Gastroesophageal sphincter (tissue), 4 donors: ENCODE measurements around the gene SH2B2. TPM values are rescaled to one million over a fixed set of nuclear protein-coding genes. Genes with fewer than 3 reads are reported as not detected.

ENCODE experiments used
- ATAC-seq: fragments of 150-250 bp; one replicate; pipeline ENCODE4 v1.9.1; 2016; ENCODE audit warnings: mild to moderate bottlenecking, moderate library complexity
- H3K27ac ChIP-seq, 4 donors: fragments of 200-600 bp; sonication (generic) in 3 of 4; 1 replicate in 3 of 4; 2 replicates in 1 of 4; pipeline ENCODE4 v1.5.1; 2016 to 2019
- H3K27me3 ChIP-seq: fragments of 200-600 bp; sonication (generic); one replicate; pipeline ENCODE4 v1.5.1; 2019
- H3K36me3 ChIP-seq, 2 donors: fragments of 200-600 bp; sonication (generic); one replicate each; pipeline ENCODE4 v1.5.1; 2019; ENCODE audit warnings: control low read depth in 1 of 2
- H3K4me1 ChIP-seq, 3 donors: fragments of 200-600 bp; sonication (generic); 1 replicate in 2 of 3; 2 replicates in 1 of 3; pipeline ENCODE4 v1.5.1; 2016 to 2019; ENCODE audit warnings: control low read depth in 2 of 3
- H3K4me3 ChIP-seq, 2 donors: fragments of 200-600 bp; sonication (generic); one replicate each; pipeline ENCODE4 v1.5.1; 2019; ENCODE audit warnings: mild to moderate bottlenecking in 1 of 2, moderate library complexity in 1 of 2
- H3K9me3 ChIP-seq, 3 donors: fragments of 200-600 bp; sonication (generic); one replicate each; pipeline ENCODE4 v1.5.1; 2017 to 2019; ENCODE audit warnings: control low read depth in 2 of 3
- CTCF ChIP-seq, 4 experiments: fragments of 200-600 bp in 2 of 4; fragments of 450-650 bp in 2 of 4; sonication (generic) in 1 of 4; IDR thresholded peaks; one replicate each; pipeline ENCODE4 v1.5.1; 2017 to 2019; ENCODE audit warnings: antibody characterized with exemption in 4 of 4, mild to moderate bottlenecking in 2 of 4, moderate library complexity in 2 of 4
- EP300 ChIP-seq: sonication (generic); formaldehyde crosslinking; IDR thresholded peaks from one replicate; pipeline ENCODE4 v1.6.1; 2017; ENCODE audit warnings: antibody characterized with exemption, mild to moderate bottlenecking
- POLR2A ChIP-seq, 2 donors: fragments of 450-650 bp; IDR thresholded peaks; one replicate each; pipeline ENCODE4 v1.6.1; 2017; ENCODE audit warnings: antibody characterized with exemption in 2 of 2, mild to moderate bottlenecking in 2 of 2, moderate library complexity in 1 of 2
- POLR2AphosphoS5 ChIP-seq: sonication (generic); formaldehyde crosslinking; IDR thresholded peaks from one replicate; pipeline ENCODE4 v1.6.1; 2017; ENCODE audit warnings: antibody characterized with exemption
- WGBS, 2 donors: methylation state at CpG; one replicate each; pipeline ENCODE4 v1.1.5; 2018; ENCODE audit warnings: low coverage in 1 of 2; 5-methylcytosine and 5-hydroxymethylcytosine counted together
- total RNA-seq, 4 donors: library from RNA; depleted of rRNA; stranded (reverse); fragments of >200 nt; gene quantifications; one replicate each; pipeline ENCODE4 v1.1.0, GENCODE V29; 2016

Gene SH2B2
- total RNA-seq, 4 donors from 2014 or later, result 2.8 to 8.0 (median 3.8) TPM

DNA sequence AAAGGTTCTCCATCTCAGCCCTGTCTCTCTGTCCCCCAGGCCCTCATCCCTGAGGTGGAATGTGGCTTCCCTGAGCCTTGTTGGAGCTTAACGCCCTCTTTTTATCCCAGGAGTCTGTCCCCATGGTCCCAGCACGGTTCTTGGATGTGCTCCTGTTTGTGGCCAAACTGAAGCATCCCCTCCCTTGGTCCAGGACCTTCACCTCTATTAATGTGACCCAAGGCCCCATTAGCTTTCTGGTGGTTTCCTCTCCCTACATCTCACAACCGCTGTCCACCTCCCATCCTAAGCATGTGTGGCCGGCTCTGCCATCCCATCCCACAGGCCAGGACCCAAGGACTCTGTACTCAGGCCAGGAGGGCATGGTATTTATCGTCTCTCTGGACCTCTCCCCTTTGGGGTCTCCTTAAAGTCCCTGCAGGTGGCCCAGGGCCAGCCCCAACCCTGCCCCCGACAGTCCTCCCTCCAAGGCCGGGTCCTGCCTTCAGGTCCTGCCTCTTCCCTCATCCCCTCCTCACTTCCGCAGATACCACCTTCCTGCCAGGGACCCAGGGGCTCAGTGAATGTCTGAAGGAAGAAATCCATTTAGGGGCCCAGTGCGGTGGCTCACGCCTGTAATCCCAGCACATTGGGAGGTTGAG, 15.4 kb upstream of the SH2B2 start:
- H3K36me3 ChIP-seq, result peaks cover 0 to 5% of the 10 kb centered on the region in 2 donors
- no peak for TF ChIP-seq POLR2A (IDR thresholded peaks at IDR 0.05)
- TF ChIP-seq CTCF (IDR thresholded peaks at IDR 0.05), result no peak
- TF ChIP-seq POLR2AphosphoS5, result no peak
- TF ChIP-seq EP300, result no peak
- no peak for ATAC-seq
- H3K9me3 ChIP-seq, result no peaks in the 10 kb centered on the region
- H3K4me1 ChIP-seq, result peaks cover 0 to 9% (median 0%) of the 10 kb centered on the region in 3 donors
- H3K27ac ChIP-seq, result no peak overlapping the region
- no peak overlapping the region for H3K4me3 ChIP-seq
- WGBS, 2 donors, result 100% methylated on average over 3 of the region's 10 CpGs
- no peaks in the 10 kb centered on the region for H3K27me3 ChIP-seq

DNA sequence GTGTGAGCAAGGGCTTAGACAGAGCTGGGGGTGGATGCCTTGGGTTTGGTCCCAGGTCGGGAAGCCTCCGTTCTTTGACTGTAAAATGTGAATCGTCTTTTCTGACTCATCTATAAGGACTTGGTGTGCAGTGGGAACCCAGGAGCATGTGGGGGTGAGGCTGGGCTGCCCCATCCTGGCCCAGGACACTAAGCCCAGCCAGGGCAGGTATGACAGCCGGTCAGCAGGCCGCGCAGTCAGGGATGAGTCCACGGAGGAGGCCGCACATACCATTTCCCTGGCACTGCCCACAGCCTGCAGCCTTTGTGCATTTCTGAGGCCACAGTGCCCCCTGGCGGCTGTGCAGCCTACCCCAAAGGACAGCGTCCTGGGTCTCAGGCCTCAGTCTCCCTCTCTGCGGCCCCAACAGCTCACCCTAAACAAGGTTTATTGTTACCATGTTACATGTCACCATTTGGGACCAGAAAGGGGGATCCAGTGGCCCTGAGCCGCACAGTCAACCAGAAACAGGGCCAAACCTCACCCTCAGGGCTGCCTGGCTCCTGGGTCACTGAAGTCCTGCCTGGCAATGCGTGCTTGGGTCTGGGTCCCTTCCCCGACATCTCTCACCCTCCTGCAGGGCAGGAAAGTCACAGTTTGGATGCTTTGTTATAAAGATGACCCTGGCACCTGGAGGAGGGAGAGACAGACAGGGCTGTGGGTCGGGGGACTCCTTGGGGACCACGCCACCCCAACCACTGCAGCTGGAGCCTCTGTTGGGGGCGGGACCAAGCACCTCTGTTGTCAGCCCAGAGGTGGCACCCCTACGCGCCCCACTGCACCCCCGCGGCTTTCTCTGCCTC, 14.4 kb upstream of the SH2B2 start:
- ATAC-seq, result peak; percentile 83
- Histone ChIP-seq H3K4me3 (no peak overlapping the region), H3K27ac (no peak overlapping the region), H3K36me3 (peaks cover 0 to 5% of the 10 kb centered on the region in 2 donors), H3K4me1 (peaks cover 0 to 9% (median 0%) of the 10 kb centered on the region in 3 donors), H3K27me3 (no peaks in the 10 kb centered on the region), H3K9me3 (no peaks in the 10 kb centered on the region)
- TF ChIP-seq CTCF (IDR thresholded peaks at IDR 0.05) (peak in 3 of 4 experiments; percentile 86 to 90 (median 89)), EP300 (no peak)
- 21% methylated on average over 10 of the region's 21 CpGs; no CpG with 5 or more reads in 1 of the 2 donors for WGBS, 2 donors

- Histone ChIP-seq H3K4me3 (no peak overlapping the region), H3K27me3 (no peaks in the 10 kb centered on the region), H3K4me1 (peaks cover 0 to 9% (median 0%) of the 10 kb centered on the region in 3 donors), H3K27ac (no peak overlapping the region), H3K36me3 (peaks cover 0 to 5% of the 10 kb centered on the region in 2 donors), H3K9me3 (no peaks in the 10 kb centered on the region)
- WGBS, 2 donors, result 100% methylated on average over 2 of the region's 16 CpGs; no CpG with 5 or more reads in 1 of the 2 donors
- ATAC-seq, result no peak
- TF ChIP-seq CTCF (IDR thresholded peaks at IDR 0.05) (no peak), EP300 (no peak), POLR2A (IDR thresholded peaks at IDR 0.05) (no peak), POLR2AphosphoS5 (no peak)
Observed at GRCh38 chr7:102272917-102273748, 13.5 kb upstream of the SH2B2 start.

DNA sequence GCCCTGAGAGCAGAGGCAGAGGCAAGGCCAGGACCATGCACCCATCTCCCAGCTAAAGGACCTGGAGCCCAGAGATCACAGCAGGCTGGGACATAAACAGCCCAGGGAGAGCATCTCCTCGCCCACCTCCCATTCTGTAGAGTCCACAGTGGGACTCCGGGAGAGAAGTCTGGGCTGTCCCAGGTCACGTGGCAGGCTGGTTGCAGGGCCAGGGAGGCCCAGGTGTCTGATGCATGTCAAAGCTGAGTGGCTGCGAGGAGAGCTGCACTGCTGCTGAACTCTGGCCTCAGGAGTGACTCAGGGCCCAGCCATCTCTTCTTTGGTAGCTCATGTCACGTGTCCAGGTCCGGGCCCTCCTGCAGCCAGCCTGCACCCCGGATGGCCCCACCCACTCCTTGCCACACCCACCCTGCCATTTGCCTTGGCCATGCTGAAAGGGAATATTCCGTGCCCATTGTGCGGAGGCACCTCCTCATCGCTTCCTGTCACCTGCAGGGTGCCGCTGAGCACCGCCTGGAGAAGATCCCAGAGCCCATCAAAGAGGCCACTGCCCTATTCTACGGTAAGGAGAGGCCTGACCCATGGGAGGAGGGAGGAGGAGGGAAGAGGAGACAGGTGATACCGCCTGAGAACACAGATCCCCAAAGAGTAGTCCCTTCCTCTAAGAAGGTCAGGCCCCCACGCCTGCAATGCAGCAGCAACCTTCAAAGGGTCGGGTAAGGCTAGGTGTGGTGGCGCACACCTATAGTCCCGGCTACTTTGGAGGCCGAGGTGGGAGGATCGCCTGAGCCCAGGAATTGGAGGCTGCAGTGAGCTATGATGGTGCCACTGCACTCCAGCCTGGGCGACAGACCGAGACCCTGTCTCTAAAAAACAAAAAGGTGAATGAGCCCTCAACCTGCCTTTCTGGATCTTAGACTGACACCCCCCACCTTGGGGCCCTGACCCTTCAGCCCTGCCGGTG, 12.6 kb upstream of the SH2B2 start:
- TF ChIP-seq EP300 (no peak), CTCF (IDR thresholded peaks at IDR 0.05) (no peak), POLR2AphosphoS5 (no peak), POLR2A (IDR thresholded peaks at IDR 0.05) (no peak)
- H3K27ac ChIP-seq, result no peak overlapping the region
- H3K36me3 ChIP-seq, result peaks cover 0 to 5% of the 10 kb centered on the region in 2 donors
- no peak for ATAC-seq
- H3K4me3 ChIP-seq, result no peak overlapping the region
- H3K4me1 ChIP-seq, result peaks cover 0 to 9% (median 0%) of the 10 kb centered on the region in 3 donors
- WGBS, 2 donors, result 100% methylated on average over 1 of the region's 23 CpGs; no CpG with 5 or more reads in 1 of the 2 donors
- no peaks in the 10 kb centered on the region for H3K27me3 ChIP-seq
- H3K9me3 ChIP-seq, result no peaks in the 10 kb centered on the region
